GOT3 (cell line): ENCODE data around the gene CCL2.

ENCODE experiments used
- DNase-seq: peaks from one replicate; lab custom pipeline; 2025; ENCODE audit warnings: mixed read lengths; lab: John Stamatoyannopoulos, UW

The CCL2 gene

DNA sequence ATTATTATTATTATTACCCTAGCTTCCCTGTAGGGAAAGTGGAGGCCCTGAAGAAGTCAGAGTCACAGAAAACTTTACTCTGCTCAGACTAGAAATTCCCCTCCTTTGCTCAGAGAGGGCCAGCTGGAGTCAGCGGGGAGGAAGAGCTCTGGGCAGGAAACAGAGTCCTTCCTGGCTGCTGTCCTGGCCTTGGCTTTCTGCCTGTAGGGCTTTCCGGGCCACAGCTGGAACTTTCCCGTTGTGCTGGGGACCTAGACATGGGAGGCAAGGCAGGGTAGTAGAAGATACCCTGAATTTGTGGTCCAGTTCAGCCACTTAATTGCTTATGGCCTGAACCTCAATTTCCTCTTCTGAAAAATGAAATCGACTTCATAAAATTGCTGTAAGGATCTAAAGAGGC is 14.0 kb upstream of the CCL2 start:
- no peak for DNase-seq

DNA sequence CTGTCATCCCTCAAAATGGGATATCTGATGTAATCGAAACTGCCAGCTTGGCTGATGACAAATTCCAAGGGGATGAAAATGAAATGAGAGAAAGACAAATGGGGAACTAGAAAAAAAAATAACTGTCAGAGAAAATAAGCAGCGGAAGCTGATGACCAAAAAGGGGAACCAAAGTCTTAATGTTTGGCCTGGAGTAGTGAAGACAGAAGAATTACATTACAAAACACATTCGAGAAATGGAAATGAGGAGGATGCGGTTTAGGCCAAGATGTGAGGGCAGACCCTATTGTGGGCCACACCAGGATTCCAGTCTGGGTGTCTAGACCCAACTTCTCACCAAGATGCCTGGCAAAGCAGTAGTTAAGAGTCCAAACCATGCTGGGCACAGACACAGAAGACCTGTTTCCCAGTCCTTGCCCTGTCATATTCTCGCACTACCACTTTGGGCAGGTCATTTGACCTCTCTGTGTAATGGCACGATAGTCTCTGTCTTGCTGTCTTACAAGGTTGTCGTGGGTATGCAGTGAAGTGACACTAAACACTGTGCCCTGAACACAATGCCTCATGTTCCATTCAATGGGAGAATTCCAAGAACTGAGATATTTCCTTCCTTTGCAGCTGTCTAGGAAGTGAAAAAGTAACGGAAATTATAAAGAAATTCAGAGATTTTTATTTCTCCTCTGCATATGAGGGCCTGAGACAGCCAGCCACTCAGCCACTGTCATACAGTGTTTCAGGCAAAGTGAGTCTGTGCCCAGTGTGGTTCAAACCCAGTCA is 12.3 kb upstream of the CCL2 start:
- DNase-seq = no peak

DNA sequence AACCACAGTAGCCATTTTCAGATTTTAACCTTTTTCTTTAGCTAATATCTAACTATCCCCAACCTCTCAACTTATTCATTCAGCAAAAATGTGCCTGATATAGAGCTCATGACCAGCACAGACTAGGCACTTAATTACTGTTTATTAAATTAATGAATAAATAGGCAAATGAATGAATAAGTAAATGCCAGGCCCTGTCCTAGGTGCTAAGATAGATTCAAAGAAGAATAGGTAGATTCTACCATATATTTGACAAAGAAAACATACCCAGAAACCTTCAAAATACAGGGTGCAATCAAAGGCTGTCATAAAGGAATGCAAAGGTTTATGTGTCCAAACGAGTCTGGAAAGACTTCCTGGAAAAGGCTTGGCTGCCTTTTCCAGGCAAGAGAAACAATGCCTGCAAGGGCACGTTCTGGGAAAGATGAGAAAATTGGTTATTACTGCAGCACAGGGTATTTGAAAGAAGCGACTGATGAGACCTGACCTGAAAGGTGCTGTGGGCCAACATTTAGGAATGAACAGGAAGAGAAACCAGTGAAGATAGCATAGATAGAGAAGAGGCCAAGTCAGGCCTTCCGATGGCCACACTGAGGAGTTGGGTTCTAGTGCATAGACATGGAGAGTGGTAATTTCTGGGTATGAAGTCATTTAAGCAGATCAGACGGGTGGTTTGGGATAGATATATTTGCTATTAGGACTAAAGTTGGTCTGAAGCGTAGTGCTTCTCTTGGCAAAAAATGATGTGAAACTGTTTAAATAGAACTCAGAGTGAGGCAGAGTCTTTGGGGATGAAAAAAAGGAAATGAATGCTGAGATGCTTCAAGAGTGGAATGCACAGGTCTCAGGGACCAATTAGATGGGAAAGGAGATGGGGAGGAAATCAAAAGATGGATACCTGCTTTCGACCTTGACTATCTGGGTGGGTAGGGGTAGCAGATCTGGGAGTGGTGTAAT is 11.4 kb upstream of the CCL2 start:
- DNase-seq = no peak

DNA sequence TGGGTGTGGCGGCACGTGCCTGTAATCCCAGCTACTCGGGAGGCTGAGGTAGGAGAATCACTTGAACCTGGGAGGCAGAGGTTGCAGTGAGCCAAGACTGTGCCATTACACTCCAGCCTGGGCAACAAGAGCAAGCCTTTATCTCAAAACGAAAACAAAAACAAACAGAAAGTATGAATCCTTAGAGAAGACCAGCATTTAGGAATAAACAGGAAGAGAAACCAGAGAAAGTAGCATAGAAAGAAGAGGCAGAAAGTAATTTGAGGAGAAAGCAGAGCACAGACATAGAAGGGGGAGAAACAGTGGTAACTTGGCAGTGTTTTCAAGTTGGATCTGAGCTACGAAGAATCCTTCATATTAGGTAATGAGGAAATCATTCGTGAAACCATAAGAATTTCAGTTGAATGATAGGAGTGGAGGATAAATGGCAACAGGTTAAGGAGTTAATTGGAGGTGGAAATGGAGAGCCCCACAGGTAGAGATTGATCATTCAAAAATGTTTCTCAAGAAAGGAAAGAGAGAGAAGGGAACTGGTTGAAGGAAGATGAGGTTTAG is 9.7 kb upstream of the CCL2 start:
- no peak for DNase-seq

DNA sequence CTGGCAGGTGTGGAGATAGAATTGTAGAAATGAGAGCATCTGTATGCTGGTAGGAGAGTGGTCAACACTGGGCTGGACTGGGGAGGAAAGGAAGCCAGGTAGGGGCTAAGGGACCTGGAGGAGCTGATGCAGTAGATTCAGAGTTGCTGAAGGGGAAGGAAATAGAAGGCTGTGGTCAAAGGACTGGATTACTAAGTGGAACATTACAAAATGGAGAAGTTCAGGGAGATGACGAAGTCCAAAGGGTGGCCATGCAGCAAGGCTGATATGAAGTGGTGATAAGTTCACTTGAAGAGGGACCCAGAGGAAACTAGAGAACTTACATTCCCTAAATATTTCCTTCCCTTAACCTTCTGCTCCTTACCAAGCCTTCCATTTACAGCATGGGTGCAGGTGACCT is 8.6 kb upstream of the CCL2 start:
- DNase-seq = no peak

DNA sequence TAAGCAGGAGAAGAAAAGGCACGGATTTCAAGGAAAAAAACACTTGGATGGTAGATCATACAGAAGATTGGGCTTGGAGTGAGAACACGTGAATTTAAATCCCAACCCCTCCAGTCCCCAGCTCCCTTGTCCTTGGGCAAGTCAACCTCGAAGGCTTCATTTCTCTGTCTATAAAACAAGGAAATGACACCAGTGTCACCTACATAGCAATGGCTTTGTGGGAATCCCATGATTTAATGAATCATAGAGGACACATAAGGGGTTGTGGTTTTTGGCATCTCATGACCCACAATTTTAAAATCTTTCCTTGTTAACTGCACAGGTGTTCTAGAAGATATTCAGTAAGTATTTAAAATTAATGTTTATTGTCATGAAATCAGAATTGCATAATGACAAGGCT is 8.2 kb upstream of the CCL2 start:
- DNase-seq = no peak

DNA sequence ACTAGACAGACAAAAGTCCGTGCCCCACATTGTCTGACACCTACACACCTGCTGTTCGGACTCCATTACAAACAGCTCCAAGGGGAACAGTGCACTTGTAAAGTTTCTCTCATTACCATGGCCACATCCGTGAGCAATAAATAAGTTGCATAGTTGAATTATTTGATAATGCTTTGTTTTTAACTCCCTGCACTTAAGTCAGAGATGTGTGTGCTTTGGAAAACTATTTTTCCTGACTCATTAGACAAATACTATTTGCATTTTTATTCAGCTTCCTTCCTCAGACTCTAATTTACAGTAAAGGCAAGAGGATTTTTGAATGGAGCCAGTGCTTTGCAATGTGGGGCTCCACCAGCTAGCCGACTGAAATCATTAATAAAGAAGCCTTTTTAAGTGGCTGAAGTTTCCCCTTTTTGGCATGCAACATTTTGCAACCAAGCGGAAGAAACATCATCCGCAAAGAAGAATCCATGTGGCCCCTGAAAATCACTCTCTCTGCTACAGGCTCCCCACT is 6.5 kb upstream of the CCL2 start:
- no peak for DNase-seq

DNA sequence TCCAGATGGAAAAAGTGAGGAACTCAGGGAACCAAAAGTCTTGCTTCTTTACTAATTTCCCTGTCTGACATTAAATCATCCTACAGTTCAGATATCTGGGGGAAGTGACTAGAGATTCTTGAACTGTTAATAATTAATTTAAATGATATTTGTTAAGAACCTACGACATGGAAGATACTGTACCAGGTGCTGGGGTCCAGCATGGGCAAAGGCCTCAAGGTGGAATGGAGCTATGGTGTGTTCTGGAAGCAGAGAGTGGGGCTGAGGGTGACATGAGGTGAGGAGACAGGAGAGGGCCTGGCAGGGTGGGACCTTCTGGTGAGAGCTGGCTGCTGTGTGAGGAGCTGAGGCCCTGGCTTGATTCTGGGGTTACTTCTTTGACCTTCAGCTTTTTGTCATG is 6.0 kb upstream of the CCL2 start:
- DNase-seq = no peak

DNA sequence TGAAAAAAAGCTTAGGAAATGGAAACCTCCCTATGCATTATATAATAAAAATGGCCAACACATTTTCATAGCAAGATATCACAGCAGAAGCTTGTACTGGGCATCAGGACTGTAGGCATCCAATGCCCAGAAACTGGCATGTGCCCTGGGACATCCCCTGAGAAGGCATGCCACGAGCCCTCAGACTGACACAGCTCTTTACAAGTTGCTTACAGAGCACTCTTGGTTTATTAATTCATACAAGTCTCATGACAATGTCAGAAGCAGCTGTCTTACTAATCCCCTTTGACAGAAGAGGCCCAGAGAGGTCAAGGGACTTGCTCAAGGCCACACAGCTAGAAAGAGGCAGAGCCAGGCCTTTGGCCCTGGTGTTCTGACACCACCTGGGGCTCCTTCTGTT is 5.6 kb upstream of the CCL2 start:
- no peak for DNase-seq

DNA sequence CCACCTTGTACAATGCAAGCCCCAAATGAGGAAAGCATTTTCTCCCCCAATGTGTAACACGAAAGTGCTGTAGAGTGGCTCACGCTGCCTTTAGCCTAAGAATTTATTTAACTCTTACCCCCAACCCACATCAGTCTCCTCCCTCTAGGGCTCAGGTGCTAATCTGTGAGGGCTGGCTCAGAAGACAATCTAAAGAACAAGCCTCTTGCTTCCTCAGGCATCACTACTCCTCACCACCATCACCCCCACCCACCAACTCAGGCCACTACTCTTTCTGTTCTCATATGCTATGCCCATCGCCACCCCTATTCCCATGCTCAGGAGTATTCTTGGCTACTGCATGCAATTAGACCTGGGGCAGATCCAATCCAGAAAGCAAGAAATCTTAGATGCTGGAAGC is 3.9 kb upstream of the CCL2 start:
- no peak for DNase-seq

DNA sequence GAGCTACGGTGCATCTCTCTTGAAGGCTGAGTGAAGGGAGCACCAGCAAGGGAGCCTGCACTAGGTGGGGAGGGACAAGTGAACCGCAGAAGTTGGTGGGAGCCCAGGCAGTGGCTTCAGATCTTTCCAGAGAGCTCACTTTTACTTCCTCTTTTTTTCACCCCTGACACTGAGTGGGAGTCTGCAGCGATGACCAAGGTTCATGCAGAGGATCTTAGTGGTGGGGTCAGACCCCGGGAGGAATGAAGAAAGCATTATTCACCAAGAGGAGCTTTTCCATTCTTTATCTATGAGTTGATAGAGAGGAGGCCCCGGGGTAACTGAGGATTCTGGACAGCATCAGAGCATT is 3.0 kb upstream of the CCL2 start:
- DNase-seq = no peak

DNA sequence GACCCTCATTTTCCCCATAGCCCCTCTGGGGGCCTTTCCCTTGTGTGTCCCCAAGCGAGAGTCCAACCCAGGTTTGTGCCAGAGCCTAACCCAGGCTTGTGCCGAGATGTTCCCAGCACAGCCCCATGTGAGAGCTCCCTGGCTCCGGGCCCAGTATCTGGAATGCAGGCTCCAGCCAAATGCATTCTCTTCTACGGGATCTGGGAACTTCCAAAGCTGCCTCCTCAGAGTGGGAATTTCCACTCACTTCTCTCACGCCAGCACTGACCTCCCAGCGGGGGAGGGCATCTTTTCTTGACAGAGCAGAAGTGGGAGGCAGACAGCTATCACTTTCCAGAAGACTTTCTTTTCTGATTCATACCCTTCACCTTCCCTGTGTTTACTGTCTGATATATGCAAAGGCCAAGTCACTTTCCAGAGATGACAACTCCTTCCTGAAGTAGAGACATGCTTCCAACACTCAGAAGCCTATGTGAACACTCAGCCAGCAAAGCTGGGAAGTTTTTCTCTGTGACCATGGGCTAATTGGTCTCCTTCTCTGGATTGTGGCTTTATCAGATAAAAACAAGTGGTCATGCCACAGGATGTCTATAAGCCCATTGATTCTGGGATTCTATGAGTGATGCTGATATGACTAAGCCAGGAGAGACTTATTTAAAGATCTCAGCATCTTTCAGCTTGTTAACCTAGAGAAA is 2.5 kb upstream of the CCL2 start:
- peak; percentile 33 for DNase-seq

DNA sequence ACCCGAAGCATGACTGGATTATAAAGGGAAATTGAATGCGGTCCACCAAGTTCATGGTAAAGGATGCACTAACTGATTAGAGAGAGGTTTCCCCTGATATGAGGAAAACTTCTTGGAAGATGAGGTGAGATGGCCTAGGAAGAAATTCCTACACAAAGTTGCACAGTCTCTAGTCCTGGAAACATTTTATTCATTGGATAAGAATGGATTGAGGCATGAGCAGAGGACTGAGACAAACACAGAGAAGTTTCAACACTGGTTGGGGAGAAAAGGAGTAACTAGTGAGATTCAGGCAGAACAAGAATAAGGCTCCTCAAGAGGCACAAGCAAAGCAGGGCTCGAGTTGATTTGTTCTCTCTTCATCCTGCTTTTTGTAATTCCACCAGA is 2.0 kb upstream of the CCL2 start:
- no peak for DNase-seq

DNA sequence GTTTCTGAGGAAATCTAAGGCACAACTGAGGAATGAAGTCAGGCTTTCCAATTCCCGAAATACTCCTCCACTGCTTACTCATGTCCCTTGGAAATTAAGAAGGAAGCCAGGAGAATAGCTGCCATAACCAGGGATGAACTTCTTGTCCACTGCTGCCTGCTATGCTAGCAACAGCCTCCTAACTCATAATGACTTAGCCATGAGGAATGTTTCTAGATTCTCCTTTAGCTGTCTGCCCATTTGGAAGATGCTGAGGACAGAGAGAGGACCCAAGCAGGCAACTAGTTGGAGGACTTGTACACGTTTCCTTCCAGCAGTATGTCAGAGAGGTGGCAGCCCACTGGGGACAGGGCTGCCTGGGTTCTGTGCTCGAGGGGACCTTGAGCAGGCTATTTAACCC is 939 bp upstream of the CCL2 start:
- DNase-seq = no peak

DNA sequence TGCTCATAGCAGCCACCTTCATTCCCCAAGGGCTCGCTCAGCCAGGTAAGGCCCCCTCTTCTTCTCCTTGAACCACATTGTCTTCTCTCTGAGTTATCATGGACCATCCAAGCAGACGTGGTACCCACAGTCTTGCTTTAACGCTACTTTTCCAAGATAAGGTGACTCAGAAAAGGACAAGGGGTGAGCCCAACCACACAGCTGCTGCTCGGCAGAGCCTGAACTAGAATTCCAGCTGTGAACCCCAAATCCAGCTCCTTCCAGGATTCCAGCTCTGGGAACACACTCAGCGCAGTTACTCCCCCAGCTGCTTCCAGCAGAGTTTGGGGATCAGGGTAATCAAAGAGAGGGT is 272 bp downstream of the CCL2 start:
- DNase-seq = no peak

DNA sequence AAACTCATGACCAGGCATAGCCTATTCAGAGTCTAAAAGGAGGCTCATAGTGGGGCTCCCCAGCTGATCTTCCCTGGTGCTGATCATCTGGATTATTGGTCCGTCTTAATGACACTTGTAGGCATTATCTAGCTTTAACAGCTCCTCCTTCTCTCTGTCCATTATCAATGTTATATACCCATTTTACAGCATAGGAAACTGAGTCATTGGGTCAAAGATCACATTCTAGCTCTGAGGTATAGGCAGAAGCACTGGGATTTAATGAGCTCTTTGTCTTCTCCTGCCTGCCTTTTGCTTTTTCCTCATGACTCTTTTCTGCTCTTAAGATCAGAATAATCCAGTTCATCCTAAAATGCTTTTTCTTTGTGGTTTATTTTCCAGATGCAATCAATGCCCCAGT is 756 bp downstream of the CCL2 start:
- DNase-seq = no peak

DNA sequence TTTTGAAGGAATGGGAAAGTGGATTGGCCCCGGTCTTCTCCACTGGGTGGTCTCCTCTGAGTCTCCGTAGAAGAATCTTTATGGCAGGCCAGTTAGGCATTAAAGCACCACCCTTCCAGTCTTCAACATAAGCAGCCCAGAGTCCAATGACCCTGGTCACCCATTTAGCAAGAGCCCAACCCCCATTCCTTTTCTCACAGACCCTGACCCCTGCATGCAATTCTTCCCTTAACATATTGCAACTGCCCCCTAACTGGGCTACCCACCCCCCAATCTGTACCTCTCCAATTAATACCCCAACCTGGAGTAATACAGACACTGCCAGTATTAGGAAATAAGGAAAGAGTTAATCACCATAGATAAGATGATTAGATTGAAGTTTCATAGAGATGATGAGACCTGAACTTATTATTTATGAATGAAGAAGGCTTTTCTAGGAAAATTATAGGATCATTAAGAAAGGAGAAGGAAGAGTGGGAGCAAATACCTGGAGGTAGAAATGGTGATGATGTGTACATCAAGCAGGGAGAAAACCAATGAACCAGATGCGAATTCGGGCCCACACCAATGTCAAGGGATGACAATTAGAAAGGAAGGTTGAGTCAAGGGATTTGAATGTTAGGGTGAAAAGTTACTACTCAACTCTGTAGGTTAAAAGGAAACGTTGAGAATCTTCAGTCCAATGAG is 2.4 kb downstream of the CCL2 start:
- DNase-seq = no peak

DNA sequence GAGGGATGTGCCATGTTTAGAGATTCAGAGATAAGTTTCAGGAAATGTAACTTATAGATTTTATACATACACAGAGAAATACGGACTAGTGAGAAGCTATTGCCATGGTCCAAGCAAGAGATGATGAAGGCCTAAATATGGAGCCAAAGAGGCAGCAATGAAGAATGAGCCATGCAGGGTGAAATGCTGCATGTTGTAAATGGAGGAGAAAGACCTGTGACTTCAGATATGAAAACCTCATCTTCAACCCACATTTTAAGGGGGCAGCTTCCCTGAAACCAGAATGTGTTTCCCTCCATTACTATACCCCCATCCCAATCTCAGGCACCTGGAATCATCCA is 2.9 kb downstream of the CCL2 start:
- no peak for DNase-seq

DNA sequence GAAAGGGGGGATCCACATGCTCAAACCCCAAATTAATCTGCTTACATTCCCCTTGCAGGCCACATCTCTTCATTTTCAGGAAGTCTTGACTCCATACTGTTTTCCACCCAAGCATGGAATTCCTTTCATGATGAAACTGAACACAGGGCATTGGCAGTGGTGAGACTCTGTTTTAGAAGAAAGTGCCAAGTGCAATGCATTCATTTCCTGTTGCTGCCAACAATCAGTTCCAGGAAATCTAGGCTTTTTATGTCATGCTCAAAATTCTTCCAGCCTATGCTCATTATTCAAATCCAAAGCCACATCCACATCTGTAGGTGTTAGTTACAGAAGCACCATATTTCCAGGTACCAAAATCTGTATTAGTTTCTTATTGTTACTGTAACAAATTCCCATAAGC is 4.1 kb downstream of the CCL2 start:
- DNase-seq = no peak

DNA sequence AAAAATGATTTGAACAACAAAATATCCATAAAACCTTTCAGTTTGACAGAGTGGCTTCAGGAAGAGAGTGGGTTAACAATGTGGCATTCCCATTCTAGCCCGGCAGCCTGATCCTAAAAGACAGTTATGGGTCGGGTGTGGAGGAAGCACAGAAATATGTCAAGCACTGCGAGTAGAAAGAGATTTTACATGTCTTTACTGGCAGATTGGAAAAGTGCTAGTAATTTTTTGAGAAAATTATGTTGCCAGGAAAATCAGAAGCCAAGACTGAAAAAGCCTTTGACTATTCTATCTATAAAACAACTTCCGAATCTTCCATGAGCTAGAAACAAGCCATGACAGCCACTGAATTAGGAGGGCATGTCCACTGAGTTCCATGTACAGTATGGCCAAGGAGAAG is 5.8 kb downstream of the CCL2 start:
- DNase-seq = no peak

DNA sequence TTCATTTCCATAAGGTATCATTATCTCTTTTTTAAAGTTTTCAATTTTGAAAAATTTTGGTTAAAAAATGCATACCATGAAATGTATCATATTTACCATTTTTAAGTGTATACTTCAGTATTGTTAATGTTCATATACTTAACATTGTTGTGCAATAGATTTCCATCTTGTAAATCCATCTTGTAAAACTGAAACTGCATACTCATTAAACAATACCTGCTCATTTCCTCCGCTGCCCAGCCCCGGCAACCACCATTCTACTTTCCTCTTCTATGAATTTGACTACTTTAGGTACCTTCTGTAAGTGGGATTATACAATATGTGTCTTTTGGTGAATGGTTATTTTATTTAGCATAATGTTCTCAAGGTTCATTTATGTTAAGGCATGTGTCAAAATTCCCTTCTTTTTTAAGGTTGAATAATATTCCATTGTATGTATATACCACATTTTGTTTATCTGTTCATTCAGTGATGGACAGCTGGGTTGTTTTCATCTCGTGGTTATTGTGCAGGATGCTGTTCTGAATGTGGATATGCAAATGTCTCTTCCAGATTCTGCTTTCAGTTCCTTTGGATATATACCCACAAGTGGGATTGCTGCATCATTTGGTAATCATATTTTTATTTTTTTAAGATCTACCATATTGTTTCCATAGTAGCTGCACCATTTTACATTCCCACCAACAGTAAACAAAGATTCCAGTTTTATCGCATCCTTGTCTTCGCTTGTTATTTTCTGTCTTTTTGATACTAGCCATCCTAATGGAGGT is 6.7 kb downstream of the CCL2 start:
- no peak for DNase-seq
